ENCODE results near the gene DPM2. TPM values are rescaled to one million over a fixed set of nuclear protein-coding genes. Genes with fewer than 3 reads are reported as not detected.

The DPM2 gene
- total RNA-seq, 1 experiment from 2014 or later: 23.3 TPM

Other genes starting within 250 kb of the DPM2 start
- not detected in 2 replicates for gene CFAP157, start 230.9 kb downstream of the DPM2 start, total RNA-seq (2014; rRNA removed; shearing (Covaris generic); ENCODE audit: low replicate concordance)
- 15.9 and 26.7 TPM in 2 replicates for gene PTRH1, start 222.2 kb downstream of the DPM2 start, total RNA-seq (2014; rRNA removed; shearing (Covaris generic); ENCODE audit: low replicate concordance)
- not detected in 2 replicates for gene TTC16, start 221.8 kb downstream of the DPM2 start, total RNA-seq (2014; rRNA removed; shearing (Covaris generic); ENCODE audit: low replicate concordance)
- 5.8 and 18.7 TPM in 2 replicates for gene TOR2A, start 202.6 kb downstream of the DPM2 start, total RNA-seq (2014; rRNA removed; shearing (Covaris generic); ENCODE audit: low replicate concordance)
- not detected in 2 replicates for gene SH2D3C, start 159.2 kb downstream of the DPM2 start, total RNA-seq (2014; rRNA removed; shearing (Covaris generic); ENCODE audit: low replicate concordance)
- 48.6 and 67.5 TPM in 2 replicates for gene CDK9, start 151.8 kb downstream of the DPM2 start, total RNA-seq (2014; rRNA removed; shearing (Covaris generic); ENCODE audit: low replicate concordance)
- gene FPGS, start 135.0 kb downstream of the DPM2 start, total RNA-seq (2014; rRNA removed; shearing (Covaris generic); ENCODE audit: low replicate concordance): 100 and 115 TPM in 2 replicates
- 12.9 and 14.0 TPM in 2 replicates for gene ENG, start 83.2 kb downstream of the DPM2 start, total RNA-seq (2014; rRNA removed; shearing (Covaris generic); ENCODE audit: low replicate concordance)
- 36.6 and 69.0 TPM in 2 replicates for gene AK1, start 60.2 kb downstream of the DPM2 start, total RNA-seq (2014; rRNA removed; shearing (Covaris generic); ENCODE audit: low replicate concordance)
- 40.5 and 47.3 TPM in 2 replicates for gene ST6GALNAC6, start 38.3 kb downstream of the DPM2 start, total RNA-seq (2014; rRNA removed; shearing (Covaris generic); ENCODE audit: low replicate concordance)
- gene ST6GALNAC4, start 20.8 kb downstream of the DPM2 start, total RNA-seq (2014; rRNA removed; shearing (Covaris generic); ENCODE audit: low replicate concordance): 4.7 and 26.9 TPM in 2 replicates
- gene PIP5KL1, start 7.1 kb downstream of the DPM2 start, total RNA-seq (2014; rRNA removed; shearing (Covaris generic); ENCODE audit: low replicate concordance): 0.13 TPM in 1 of 2 replicates, not detected in the other
- gene EEIG1, start 43.1 kb upstream of the DPM2 start, total RNA-seq (2014; rRNA removed; shearing (Covaris generic); ENCODE audit: low replicate concordance): 10.3 and 11.8 TPM in 2 replicates
- 6.4 and 10.7 TPM in 2 replicates for gene NAIF1, start 129.5 kb upstream of the DPM2 start, total RNA-seq (2014; rRNA removed; shearing (Covaris generic); ENCODE audit: low replicate concordance)
- gene SLC25A25, start 130.4 kb upstream of the DPM2 start, total RNA-seq (2014; rRNA removed; shearing (Covaris generic); ENCODE audit: low replicate concordance): 7.4 and 8.7 TPM in 2 replicates
- gene PTGES2, start 189.9 kb upstream of the DPM2 start, total RNA-seq (2014; rRNA removed; shearing (Covaris generic); ENCODE audit: low replicate concordance): 114 and 120 TPM in 2 replicates
- gene LCN2, start 211.6 kb upstream of the DPM2 start, total RNA-seq (2014; rRNA removed; shearing (Covaris generic); ENCODE audit: low replicate concordance): not detected in 2 replicates
- 37.3 and 57.0 TPM in 2 replicates for gene BBLN, start 222.4 kb upstream of the DPM2 start, total RNA-seq (2014; rRNA removed; shearing (Covaris generic); ENCODE audit: low replicate concordance)

All from MG63 (cell line).